ENCODE data around the gene PIBF1.

- TF ChIP-seq EZH2 (IDR thresholded peaks at IDR 0.05; ENCODE audit: borderline replicate concordance, low read length) (no peak), CTCF (conservative IDR thresholded peaks at IDR 0.05 in 1 of 2, IDR thresholded peaks at IDR 0.05 in 1 of 2; ENCODE audit: extremely low read depth in 1 of 2, insufficient read depth in 1 of 2, low read depth in 1 of 2, low read length in 2 of 2) (no peak)
Measured at GRCh38 chr13:72953391-72953965, 171.5 kb downstream of the PIBF1 start.

Data from mammary epithelial cell (primary cell).